H4 (cell line): ENCODE results near the gene DLX2. TPM values are rescaled to one million over a fixed set of nuclear protein-coding genes. Genes with fewer than 3 reads are reported as not detected.

Experiments
- DNase-seq: peaks from one replicate; pipeline ENCODE4 v3.0.0-alpha.2; 2015; ENCODE audit warnings: low spot score
- total RNA-seq: library from RNA; depleted of rRNA; stranded (reverse); fragments of >200 nt; shearing (Covaris generic); gene quantifications from 2 replicates; pipeline ENCODE4 v1.2.3, GENCODE V29; 2014

The DLX2 gene
- total RNA-seq, 1 experiment from 2014 or later, result 3.3 TPM

DNA sequence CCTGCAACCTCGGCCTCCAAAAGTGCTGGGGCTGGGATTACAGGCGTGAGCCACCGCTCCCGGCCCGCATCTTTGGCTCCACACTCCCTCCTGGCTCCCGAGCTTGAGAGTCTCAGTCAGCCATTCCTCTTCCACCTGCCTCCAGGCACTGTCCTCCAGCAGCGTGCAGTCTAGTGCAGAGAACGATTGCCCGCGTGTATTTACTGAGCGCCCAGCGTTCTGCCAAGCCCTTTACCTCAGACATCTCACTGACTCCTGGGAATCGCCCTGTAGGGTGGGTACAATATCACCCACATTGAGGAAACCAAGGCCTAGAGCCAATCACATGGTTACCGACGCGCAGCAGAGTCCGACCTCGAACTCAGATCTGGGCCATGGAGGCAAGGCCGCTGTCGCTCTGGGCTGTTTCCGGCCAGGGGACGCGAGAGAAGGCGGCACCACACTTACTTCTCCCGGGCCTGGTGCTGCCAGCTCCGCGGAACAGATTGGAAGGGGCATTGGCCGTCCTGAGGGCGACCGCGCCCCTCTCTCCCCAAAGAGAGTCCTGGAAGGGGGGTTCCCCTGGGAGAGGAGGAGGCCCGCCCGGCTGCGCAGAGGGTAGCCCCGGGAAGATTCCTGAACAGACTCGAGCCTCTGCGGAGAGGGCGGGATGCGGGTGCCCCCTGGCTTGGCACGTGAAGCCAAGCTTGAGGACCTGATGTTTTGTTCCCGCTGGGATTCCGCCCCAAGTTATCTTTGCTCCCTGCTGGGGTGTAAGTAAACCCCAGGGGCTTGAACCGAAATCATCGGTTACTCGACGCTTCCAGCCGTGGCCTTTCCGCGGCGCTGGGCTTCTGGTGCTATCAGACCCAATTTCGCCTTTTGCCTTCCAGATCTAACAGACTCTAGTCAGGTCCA lies 5.2 kb upstream of the DLX2 start:
- DNase-seq, result no peak

DNA sequence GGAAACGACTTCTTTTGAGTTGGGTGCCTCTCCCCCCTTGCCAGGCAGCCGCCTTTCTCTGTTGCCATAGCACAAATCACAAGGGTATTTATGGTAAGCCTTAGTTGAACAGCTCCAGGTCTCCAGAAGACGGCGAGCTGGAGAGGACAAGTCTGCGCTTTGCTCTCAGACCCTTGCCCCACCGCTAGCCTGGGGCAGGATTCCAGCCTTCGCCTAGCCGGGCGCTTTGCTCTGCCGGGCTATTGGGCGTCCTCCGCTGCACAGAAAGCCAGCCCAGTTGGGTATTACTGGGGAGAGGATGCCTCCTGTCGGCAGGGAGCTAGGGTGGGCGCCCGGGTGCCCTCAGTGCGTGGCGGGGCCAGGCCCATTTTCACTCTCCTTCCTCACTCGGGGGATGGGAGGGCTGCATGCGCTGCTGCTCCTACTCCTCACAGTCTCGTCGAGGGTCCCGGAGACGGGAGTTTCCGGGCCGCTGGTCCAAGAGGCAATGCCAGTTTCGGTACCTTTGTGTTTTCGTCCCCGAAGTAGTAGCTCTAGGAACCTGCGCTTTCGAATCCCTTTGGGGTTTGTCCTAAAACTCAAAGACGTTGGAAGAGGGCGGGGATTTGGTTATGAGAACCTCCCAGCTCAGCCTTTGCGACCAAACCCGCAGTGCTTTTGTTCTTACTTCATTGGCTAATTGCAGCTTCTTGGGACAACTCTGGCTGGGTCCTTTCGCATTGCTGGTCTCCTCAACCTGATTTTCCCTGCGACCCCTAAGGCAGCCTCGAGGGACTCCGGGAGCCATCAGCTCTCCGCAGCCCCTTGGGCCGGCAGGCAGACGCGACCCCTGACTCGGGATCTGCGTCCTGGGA lies 3.6 kb upstream of the DLX2 start:
- no peak for DNase-seq

DNA sequence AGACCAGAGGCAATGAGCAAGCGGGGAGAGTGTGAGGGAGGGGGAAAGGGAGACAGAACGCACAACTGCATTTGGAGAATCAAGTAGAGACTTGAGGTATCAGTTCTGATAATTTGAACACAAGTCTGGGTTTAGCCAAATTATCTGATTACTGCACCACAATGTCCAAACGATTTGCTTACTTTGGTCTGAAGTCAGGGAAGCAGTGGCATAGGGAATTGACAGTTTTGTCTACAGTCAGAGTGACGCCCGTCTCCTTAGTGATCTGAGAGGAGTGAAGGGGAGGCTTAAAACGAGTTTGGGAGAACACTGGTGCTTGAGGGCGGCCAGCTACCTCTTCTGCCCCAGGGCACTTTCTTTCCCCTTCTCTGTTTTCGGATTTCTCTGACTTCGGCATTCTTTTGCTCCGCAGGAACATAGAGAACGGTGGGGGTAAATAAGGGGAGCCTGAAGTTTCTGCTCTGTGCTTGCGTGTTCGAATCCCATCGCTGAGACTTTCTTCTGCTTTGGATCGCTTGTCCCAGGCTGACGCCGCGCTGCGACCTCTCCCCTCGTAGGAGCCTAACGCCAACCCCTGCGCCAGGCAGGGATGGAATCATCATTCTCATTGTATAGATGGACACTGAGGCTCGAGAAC lies 2.9 kb upstream of the DLX2 start:
- no peak for DNase-seq

DNA sequence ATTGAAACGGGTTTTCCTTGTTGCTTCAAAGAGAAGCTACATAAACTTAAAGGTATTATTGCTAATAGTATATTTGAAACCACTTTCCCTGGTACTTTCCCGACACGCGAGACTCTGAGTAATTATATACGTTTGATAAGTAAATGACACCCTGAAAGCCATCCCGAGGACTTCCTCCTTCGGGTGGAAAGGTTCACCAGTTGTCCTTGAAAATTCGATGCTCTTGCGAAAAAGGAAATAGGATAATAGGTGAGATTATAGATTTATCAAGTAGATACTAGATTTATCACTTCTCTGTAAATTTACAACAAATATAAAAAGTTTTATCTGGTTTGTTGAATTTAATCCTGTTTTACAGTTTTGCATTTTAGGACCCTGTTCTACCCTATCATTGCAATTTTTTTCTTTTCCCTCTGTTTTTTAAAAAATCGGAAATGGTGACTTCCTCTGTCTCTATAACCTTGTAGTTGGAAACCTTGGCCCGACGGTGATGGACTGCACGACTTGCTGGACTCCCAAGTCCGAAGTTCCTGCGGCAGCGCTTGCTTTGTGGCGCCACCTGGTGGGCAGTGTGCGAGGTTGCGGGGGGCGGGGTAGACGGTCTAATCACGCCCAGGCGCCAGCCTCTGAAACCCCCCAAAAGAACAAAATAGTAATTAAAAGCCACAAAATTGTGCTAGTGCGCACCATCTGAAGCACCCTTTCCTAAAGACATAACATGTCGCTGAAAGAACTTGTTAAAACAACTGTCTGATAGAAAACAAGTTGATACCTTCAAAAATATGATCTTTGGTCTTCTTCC lies 972 bp upstream of the DLX2 start:
- DNase-seq, result peak; percentile 82

DNA sequence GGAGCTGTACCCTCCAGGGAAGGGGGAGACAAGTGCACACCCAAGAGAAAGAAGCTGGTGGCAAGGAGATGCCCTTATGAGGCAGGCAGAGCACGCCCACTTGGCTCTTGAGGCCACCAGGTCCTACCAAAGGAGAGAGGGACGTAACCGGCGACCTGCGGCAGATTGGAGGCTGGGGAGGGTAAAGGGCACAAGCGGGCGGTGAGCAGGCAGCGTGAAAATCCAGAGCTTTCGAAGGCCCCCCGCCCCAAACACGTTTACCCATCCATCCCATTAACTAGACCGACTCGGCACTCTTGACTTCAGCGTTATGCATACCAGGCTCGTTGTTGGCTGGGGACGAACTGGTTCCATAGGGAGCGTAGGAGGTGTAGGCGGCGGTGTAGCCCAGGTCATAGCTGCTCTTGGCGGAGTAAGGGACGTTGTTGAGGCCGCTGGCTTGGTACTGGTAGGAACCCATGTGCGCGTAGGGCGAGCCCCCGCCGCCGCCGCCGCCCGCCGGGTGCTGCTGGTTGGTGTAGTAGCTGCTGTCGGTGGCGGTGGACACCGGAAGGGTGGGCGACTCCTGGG lies 794 bp downstream of the DLX2 start:
- peak; percentile 67 for DNase-seq

DNA sequence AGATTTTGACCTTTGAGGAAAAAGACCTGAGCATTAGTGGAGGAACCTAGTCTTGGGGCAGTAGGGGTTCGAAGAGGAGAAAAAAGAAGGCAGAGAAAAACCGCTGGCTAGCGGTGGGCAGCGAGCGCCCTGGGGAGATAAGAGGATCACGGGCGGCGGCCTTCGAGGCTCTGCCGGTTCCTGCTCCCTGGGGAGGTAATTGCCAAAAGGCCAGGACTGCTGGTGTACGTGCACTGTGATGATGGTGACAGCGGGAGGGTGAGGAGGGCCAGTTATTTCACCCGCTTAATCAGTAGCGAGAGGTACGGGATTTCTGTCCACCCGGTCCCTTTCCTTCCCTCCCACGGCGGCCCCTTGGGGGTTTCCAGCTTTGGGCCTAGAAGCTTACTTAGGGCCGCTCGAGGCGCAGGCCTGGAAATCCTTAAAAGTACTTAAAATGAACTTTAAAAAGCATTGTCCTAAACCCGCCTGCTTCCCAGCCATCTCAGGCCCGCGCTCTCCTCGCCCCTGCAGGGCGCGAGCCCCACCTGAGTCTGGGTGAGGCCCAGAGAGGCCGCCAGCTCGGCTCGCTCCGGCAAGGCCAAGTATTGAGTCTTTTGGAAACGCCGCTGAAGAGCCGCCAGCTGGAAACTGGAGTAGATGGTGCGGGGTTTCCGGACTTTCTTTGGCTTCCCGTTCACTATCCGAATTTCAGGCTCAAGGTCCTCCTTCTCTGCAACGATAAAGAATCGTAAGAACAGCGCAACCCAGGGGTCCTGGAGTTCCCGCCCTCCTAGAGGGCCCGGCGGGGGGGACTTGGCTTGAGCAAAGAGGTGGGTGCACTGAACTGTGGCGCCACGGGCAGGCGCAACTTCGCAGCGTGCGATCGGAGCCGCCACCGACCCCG lies 1.5 kb downstream of the DLX2 start:
- DNase-seq, result no peak

DNA sequence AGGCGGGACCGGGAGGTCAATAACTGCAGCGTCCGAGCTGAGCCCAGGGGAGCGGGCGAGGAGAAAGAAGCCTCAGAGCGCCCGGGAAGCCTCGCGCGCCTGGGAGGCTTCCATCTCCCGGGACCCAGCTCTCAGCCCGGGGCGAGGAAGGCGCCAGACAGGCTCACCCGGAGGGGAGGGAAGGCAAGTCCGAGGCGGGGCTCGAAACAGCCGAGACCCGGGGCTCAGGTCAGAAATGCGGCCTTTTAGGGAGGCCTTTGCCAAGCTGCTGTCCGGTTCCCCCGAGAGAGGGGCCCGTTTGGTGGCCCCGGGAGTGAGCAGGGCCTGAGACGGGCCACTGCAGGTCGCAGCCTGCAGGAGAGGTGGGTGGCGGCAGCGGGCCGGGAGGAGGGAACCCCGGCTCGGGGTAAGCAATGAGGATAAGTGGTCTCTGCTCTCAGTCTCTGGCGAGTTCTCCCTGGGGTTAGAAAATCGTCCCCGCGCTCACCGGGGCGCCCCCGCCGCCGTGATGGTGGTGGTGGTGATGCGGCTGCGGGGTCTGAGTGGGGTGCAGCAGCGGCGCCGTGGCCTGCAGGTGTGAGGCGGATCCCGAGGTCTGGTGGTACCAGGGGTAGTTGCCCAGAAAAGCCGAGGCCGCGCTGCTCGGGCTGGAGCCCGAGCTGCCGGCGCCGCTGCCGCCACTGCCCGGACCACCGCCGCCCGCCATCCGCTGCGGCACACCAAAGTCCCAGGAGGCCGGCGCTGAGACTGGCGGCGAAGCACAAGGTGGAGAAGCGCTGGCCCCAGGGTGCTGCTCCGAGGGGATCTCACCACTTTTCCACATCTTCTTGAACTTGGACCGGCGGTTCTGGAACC lies 2.4 kb downstream of the DLX2 start:
- DNase-seq, result no peak

DNA sequence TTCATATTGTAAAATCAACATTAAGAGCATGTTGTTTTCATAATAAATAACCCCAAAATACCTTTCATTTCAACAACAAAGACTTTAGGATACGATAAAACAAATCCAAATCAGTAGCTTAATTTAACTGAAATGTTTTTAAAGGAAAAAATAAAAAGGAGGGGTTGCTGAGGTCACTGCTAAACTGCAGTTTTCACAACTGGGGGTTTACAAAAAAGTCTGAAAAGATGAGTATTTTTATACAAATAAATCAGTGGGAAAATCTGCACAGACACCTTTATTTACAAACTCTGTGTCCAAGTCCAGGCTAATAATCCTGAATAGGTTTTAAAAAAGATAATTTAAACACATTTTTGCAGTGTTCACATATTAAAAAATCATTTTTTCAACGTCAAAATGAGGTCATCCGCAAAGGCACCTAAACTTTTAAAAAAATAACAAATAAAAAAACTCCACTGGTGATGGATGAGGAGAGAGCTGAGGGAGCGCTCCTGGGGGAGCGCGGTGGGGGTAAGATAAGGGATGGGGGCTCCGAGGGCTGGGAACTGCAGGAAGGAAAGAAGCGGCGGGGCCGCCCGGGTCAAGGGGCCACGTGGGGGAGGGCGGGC lies 3.1 kb downstream of the DLX2 start:
- no peak for DNase-seq

DNA sequence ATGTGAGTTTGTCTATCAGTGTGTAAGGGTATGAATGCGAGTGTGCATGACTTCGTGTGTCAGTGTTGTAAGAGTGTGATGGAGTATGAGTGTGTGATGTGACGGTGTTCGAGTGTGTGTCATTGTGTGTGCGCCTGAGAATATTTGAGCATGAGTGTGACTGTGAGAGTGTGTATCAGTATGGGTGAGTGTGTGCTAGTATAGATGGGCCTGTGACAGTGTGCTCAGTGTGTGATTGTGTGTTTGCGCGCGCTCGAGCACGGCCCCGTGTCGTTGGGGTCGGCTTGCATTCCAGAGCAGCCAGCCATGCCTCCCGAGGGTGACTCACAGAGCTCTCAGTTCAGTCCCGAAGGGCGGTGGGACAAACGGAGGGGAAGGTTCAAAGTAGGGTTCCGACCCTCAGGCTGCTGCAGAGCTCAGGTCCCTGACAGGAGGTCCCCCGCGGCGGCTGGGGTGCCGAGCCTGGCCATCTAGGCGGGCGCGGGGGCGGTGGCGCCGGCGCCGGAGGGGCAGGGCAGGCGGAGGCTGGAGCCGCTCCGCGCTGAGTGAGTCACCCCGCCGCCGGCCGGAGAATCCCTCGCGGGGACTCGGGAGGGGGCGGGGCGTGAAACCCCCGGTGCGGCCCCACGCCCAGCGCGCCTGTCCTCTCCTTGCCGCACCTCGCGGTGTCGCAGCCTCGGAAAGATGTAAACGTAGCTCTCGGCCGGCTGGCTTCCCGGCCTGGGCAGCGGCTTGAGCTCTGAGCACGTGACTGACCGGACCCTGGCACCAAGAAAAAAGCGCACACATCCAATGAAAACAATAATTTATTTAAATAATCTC lies 3.8 kb downstream of the DLX2 start:
- peak; percentile 81 for DNase-seq

DNA sequence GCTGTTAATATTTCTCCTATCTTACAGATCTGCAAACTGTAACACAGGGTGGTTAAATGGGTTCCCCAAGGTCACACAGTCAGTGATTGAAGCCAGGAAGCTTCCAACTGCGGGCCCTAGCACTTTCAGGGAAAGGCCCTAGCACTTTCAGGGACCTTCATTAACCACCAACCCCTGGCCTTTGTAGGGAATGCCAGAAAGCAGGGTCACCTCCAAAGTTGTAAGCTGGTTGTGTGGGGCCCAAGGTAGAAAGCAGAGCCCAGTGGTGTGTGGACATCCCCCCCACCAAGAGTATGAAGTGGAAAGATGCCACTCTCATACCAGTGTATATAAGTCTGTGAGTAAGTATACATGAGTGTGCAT lies 4.4 kb downstream of the DLX2 start:
- peak; percentile 25 for DNase-seq

DNA sequence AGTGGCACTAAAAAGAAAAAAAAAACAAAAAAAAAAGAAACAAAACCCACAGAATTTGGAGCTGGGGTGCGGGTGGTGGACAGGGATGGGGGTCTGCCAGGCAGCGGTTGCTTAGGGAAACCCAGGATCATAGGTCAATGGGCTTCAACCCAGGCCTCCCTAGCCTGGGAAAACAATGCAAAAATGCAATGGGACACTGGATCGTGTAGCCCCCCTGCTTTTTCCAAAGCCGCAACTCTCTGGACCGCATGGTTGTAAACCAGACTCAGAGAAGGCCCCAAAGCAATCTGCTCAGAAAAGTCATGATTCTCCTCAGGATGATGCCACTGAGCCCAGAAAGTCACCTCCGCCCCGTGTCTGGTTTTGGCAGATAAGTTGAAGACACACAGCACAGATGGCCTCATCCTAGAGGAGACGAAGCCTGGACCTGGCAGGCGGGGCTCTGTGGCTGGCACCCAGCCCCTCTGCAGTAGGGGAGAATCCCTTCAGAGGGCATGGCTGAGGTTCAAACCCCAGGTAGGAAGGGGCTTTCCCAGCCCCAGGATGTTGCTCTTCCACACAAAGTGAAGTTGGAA lies 5.1 kb downstream of the DLX2 start:
- peak; percentile 77 for DNase-seq

DNA sequence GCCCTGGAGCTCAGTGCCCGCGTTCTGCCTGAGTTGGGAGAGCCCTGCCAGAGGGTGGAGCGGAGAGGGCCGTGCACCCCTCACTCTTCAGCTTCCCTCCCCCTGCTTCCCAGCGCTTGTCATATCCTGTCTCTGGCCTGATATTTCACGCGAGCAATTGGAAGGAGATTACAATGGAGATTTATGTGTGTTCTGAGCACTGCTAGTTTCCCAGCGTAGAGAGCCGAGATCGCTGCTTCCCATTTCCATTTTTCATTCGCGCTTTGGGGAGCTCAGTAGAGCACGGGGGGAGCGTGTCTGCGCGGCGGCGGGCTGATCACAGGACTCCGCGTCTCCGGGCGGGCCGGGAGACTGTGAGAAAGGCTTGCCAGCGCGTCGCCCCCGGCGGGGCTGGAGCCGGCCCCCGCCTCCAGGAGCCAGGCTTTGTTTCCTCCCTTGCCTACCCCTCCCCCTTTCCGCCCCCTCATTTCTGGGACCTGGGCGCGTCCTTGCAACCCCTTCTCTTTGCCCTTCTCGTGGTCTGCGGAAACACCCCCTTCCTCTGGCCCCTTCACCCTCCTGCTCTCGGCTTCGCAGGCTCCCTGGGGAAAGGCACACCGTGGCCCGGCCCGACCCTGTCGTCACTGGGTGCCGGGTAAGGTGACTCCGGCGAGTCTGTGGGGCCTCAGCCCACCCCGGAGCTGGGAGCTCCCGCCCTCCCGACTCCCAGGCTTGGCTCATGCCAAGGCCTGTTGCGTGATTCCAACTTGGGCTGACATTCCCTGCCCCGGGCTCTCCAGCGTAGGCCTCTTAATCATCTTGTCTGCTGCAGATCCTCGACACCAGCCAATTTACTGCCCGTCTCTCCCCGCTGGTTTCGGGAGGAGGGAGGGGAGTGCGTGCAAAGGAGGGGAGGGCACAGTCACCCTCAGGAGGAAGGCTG lies 5.8 kb downstream of the DLX2 start:
- DNase-seq, result peak; percentile 90

DNA sequence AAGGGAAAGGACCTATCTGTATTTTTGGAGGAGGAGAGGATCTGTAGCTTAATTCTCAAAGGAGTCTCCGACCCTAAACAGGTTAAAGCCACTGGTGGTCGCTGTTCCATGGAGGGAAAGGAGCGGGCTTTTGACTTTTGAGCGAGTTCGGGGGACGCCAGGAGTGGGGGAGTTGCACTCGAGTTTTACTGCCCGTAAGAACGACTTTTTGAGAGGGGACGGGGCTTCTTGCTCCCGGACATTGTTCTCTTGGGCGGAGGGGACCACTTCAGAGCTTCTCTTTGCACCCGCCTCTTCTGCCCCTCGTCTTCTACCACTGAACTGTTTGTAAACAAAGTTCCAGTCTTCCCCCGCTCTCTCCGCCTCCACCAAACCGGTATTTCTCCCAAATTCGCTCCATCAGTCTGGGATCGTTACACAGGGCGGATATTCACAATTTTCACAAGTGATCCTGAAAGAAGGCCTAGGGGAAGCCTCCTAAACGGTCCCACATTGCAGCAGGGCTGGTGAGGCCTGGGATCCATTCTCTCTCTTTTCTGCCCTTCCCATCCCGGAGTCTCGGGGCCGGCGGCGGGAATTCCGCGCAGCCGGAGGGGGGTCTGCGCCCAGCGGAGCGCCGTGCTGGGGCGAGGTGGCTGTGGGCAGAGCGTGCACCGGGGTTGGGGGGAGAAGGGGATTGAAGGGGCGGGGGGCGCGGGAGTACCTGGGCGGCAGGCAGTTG lies 6.6 kb downstream of the DLX2 start:
- peak; percentile 31 for DNase-seq

DNA sequence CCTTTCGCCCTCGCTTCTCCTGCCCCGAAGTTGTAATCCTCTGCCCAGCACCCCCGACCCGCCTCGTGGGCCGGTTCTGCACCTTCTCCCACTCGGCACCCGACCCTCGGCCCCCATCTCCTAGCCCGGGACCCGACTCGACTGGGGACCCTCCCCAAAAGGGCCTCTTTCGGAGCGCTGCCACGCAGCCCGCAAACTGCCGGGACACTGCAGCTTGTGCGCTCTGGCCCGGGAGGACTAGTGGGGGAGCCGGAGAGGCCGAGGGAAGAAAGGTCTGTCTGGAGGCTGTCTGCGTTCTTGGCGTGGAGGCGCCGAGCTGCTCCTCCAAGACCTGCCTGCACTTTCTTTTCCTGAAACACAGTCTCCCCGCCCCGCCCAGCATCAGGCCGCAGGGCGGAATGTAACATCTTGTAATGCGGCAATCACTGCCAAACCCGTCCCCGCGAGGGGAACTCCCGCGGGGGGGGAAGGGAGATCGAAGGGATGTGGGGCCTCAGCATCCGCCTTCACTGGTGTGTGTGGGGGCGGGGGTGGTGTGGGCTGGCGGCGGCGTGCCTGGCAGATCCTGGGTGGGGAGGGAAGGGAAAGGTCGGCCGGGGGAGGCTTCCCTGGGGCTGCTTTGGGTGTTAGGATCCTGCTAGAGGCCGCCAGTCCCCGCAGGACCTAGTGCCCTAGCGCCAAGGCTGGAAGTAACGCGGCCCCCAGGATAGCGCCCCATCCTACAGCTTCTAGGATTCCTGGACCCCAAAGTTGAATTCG lies 7.4 kb downstream of the DLX2 start:
- DNase-seq, result peak; percentile 87
